Stimulated activated CD8-positive, alpha-beta memory T cell treated with anti-CD3 and anti-CD28 coated beads, Interleukin-7, amount 100 ng/mL, for 48 hours (primary cell): Measurements from ENCODE around the gene RNF135.
A peak's percentile ranks its signal among the peaks of the same experiment; 100 is the strongest.
"Not testable (repeated sequence)": the region's sequence is repeated elsewhere in the genome, so short reads cannot be mapped to it uniquely, and the experiment has no call there.

Source experiments
- DNase-seq, 2 donors: peaks; one replicate each; pipeline ENCODE4 v3.0.0-alpha.2; 2020; ENCODE audit warnings: low read depth in 1 of 2; ENCODE audit errors: extremely low read depth in 1 of 2

The RNF135 gene

GRCh38 chr17:30970831-30971567 is at the start of gene RNF135:
Gene RNF135, plus strand, starts transcription at chr17:30971039. Its CDS starts 35 bp downstream, at chr17:30971074.
- peak; percentile 35 to 43 for DNase-seq

- no peak for DNase-seq
Measured at GRCh38 chr17:30921544-30922196, 49.2 kb upstream of the RNF135 start, which contains the start of gene ADAP2. Gene ADAP2, plus strand, starts transcription at chr17:30921945. Its CDS starts 70 bp downstream, at chr17:30922015.

DNA sequence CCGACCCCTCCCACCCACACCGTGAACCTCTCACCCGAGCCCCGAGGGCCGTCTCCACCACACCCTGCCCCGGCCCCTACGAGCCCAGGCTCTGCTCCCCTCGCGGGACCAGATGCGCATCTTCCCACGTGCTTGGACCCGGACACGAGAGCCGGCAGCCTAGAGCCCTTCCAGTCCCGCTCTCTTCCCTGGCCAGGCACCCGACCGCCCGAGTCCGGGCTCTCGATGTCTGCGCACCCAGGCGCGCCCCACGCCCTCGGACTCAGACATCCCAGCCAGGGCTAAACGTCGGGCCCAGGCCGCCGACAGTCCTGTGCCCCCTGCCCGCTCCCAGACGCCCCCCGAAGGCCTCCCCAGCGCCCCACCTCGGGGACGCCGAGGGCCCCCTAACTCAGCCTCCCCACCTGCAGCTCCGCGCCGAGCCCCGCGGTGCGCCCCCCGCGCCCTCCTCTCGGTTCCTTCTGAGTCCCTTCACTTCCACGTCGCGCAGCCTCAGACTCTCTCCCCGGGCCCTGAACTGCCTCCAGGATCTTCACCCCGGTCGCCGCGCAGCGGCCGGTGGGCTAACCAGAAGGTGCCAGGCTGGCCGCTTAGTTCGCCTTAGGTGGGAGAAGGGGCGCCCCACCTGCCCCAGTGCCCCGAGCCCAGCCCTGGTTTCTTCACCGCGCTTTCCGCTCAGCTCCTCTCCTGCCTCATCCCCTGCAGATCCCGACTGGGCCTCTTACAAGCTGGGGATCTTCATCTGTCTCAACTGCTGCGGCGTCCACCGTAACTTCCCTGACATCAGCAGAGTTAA is 48.4 kb upstream of the RNF135 start:
- no peak for DNase-seq

DNA sequence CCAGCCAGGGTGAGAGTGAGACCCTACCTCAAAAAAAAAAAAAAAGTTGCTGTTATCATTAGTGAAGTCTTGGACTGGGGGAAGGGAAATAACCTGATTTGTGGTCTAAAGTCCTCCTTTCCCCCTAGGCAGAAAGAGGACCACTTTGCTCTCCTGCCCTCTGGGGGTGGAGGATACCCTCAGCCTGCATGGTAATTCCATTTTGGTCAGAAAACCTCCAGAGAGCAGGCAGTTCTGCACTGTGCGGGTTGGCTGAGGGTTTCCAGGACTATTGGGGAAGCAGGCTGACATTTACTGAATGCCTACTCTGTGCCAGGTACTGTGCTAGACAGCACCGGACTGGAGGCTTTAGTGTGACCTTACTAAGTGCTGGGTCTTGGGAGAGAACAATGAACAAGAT is 46.5 kb upstream of the RNF135 start:
- no peak for DNase-seq

- no peak for DNase-seq
Measured at GRCh38 chr17:30926516-30926915, 44.3 kb upstream of the RNF135 start.

DNA sequence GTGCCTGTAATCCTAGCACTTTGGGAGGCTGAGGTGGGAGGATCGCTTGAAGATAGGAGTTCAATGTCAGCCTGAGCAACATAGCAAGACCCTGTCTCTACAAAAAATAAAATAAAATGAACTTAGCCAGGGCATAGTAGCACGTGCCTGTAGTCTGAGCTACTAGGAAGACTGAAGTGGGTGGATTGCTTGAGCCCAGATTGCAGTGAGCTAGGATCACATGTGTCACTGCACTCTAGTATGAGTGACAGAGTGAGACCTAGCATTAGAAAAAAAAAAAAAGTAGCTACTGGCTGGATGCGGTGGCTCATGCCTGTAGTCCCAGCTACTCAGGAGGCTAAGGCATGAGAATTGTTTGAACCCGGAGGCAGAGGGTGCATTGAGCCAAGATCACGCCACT is 43.1 kb upstream of the RNF135 start:
- DNase-seq, result no peak

GRCh38 chr17:30928584-30928983 is 42.3 kb upstream of the RNF135 start:
- DNase-seq, result no peak

GRCh38 chr17:30929081-30929633 is 41.7 kb upstream of the RNF135 start:
- no peak for DNase-seq

GRCh38 chr17:30929861-30930260 is 41.0 kb upstream of the RNF135 start:
- DNase-seq, result not testable (repeated sequence)

DNA sequence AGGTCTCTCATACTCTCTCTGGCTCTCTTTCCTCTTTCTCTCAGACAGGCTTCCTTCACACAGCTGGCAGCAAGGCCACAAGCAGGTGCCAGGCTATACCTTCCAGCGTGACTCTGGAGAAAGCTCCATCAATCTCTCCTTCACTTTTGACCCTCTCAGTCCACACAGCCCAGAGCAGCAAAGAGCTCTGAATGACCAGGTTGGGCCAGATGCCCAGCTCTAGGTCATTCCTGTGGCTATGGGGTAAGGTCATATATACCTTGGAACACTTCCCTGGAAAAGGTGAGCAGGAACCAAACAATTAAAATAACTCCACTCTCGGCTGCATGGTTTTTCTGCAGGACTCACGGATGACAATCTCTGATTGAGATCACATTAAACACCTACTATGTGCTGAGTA is 40.3 kb upstream of the RNF135 start:
- DNase-seq, result no peak

DNA sequence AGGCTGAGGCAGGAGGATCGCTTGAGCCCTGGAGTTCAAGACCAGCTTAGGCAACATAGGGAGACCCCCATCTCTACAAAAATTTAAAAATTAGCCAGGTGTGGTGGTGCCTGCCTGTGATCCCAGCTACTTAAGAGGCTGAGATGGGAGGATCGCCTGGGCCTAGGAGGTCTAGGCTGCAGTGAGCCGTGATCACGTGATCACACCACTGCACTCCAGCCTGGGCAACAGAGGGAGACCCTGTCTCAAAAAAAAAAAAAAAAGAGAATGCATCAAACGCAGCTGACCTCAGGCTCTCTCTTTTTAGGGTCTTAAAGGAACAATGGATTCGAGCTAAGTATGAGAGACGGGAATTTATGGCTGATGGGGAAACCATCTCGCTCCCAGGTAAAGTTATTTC is 39.3 kb upstream of the RNF135 start:
- not testable (repeated sequence) for DNase-seq

GRCh38 chr17:30933966-30934365 is 36.9 kb upstream of the RNF135 start:
- no peak for DNase-seq

GRCh38 chr17:30939051-30939689 is 31.7 kb upstream of the RNF135 start:
- DNase-seq, result no peak

GRCh38 chr17:30942308-30943079 is 28.3 kb upstream of the RNF135 start:
- DNase-seq, result no peak

DNA sequence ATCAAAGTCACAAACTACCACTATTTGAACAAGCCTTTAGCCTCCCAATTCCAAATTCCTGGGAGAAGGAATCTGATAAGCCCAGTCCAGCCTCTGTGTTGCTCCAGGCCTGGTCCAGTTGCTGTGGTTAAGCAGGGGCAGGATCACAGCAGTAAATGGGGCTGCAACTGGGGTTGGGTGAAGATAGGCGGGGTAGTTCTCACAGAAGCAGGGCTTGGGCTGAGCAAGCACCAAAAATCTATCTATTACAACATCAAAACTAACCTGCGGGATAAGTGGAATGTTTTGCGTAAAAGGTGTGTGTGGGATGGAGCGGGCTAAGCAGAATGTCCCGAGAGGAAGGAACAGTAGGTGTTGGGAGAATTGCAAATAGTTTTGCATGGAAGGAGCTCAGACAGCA is 23.0 kb upstream of the RNF135 start:
- DNase-seq, result no peak

- DNase-seq, result no peak
Measured at GRCh38 chr17:30950189-30950588, 20.6 kb upstream of the RNF135 start.

GRCh38 chr17:30950669-30951399 is 20.0 kb upstream of the RNF135 start:
- DNase-seq, result no peak

GRCh38 chr17:30952638-30953393 is 18.0 kb upstream of the RNF135 start:
- no peak for DNase-seq
